Activated CD4-positive, alpha-beta memory T cell treated with anti-CD3 and anti-CD28 coated beads for 36 hours (primary cell): ENCODE results near the gene RASL11A. TPM values are rescaled to one million over a fixed set of nuclear protein-coding genes. Genes with fewer than 3 reads are reported as not detected.

ENCODE experiments used
- CTCF ChIA-PET: fragments of 350-600 bp; sonication (Branson Sonifier 250); formaldehyde crosslinking; loops from one replicate; lab custom pipeline; 2021; ENCODE audit warnings: antibody characterized with exemption, inconsistent platforms; lab: Charles Lee
- POLR2A ChIA-PET: fragments of 350-600 bp; sonication (Branson Sonifier 250); formaldehyde crosslinking; loops from one replicate; lab custom pipeline; 2021; ENCODE audit warnings: antibody characterized with exemption; lab: Charles Lee
- DNase-seq: peaks from one replicate; pipeline ENCODE4 v3.0.0-alpha.2; 2020
- H3K27ac Mint-ChIP-seq: one replicate; pipeline ENCODE4 v1.8.0; 2021; ENCODE audit warnings: mixed read lengths
- H3K27me3 Mint-ChIP-seq: one replicate; pipeline ENCODE4 v1.8.0; 2021; ENCODE audit warnings: mixed read lengths
- H3K36me3 Mint-ChIP-seq: one replicate; pipeline ENCODE4 v1.8.0; 2021; ENCODE audit warnings: mixed read lengths
- H3K4me1 Mint-ChIP-seq: one replicate; pipeline ENCODE4 v1.8.0; 2021; ENCODE audit warnings: low read depth, mixed read lengths
- H3K4me3 Mint-ChIP-seq: one replicate; pipeline ENCODE4 v1.8.0; 2021; ENCODE audit warnings: mild to moderate bottlenecking, mixed read lengths
- H3K9me3 Mint-ChIP-seq: one replicate; pipeline ENCODE4 v1.8.0; 2021; ENCODE audit warnings: mixed read lengths
- intact Hi-C: fragments of 100-400 bp; cut with micrococcal nuclease; formaldehyde crosslinking; loops from one replicate; pipeline ENCODE4 v1.15.1; 2023
- total RNA-seq, 2 experiments: library from RNA; stranded (reverse); gene quantifications; one replicate each; pipeline ENCODE4 v1.2.3, GENCODE V29; 2021

The RASL11A gene
- total RNA-seq, 2 experiments from 2014 or later: 4.8 to 6.8 TPM

GRCh38 chr13:27252467-27252866, 18.2 kb upstream of the RASL11A start:
- H3K4me3 Mint-ChIP-seq: peak overlapping the region; percentile 94
- peak overlapping the region; percentile 95 for H3K27ac Mint-ChIP-seq
- H3K27me3 Mint-ChIP-seq: no peaks in the 10 kb centered on the region
- no peak for DNase-seq
- peaks cover 55% of the 10 kb centered on the region for H3K36me3 Mint-ChIP-seq
- POLR2A ChIA-PET: interaction anchor here (0.5 to 1.9 kb wide), 5 partner anchors 10 to 194 kb away, joined by 3 to 10 read pairs (median 4); no protein-coding TSS in a partner anchor
- H3K4me1 Mint-ChIP-seq: peaks cover 51% of the 10 kb centered on the region
- H3K9me3 Mint-ChIP-seq: no peaks in the 10 kb centered on the region
- CTCF ChIA-PET: interaction anchor here (1.0 kb wide), 2 partner anchors 18 to 121 kb away, joined by 3 to 4 read pairs; partner anchors contain the start of gene RASL11A
- intact Hi-C loops: loop anchor here (5.0 kb wide), 2 partner anchors 105 to 885 kb away; partner anchors contain the start of gene PAN3

DNA sequence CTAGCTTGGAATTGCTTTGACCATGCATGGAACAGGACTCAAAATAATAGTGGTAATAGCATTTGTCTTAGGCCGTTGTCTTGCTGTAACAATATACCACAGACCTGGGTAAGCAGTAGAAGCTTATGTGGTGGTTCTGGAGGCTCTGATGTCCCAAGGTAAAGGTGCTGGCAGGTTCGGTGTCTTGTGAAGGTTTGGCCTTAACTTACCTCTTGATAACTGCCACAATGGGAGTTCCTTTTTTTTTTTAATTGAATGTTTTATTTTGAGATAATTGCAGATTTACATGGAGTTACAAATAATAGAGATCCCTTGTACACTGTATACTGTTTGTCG, 13.4 kb upstream of the RASL11A start:
- ChIA-PET CTCF (interaction anchor here (2.0 kb wide), 1 partner anchor 14 kb away, joined by 12 read pairs; the partner anchor contains the start of gene RASL11A), POLR2A (interaction anchor here (1.0 to 3.4 kb wide), 7 partner anchors 10 to 125 kb away, joined by 3 to 14 read pairs (median 5); partner anchors contain the start of gene RASL11A)
- peaks cover 79% of the 10 kb centered on the region for H3K36me3 Mint-ChIP-seq
- H3K27me3 Mint-ChIP-seq: no peaks in the 10 kb centered on the region
- H3K4me3 Mint-ChIP-seq: no peak overlapping the region
- DNase-seq: no peak
- peak overlapping the region; percentile 81 for H3K27ac Mint-ChIP-seq
- intact Hi-C loops: no loop called here
- no peaks in the 10 kb centered on the region for H3K9me3 Mint-ChIP-seq
- peaks cover 73% of the 10 kb centered on the region for H3K4me1 Mint-ChIP-seq

- H3K9me3 Mint-ChIP-seq: no peaks in the 10 kb centered on the region
- CTCF ChIA-PET: interaction anchor here (2.0 kb wide), 1 partner anchor 13 kb away, joined by 12 read pairs; the partner anchor contains the start of gene RASL11A
- H3K4me1 Mint-ChIP-seq: peaks cover 76% of the 10 kb centered on the region
- H3K27me3 Mint-ChIP-seq: no peaks in the 10 kb centered on the region
- intact Hi-C loops: no loop called here
- H3K27ac Mint-ChIP-seq: peak overlapping the region; percentile 81
- no peak for DNase-seq
- H3K36me3 Mint-ChIP-seq: peaks cover 77% of the 10 kb centered on the region
- POLR2A ChIA-PET: interaction anchor here (0.6 to 3.4 kb wide), 7 partner anchors 9 to 126 kb away, joined by 3 to 14 read pairs (median 5); partner anchors contain the start of gene RASL11A
- H3K4me3 Mint-ChIP-seq: no peak overlapping the region
Measured at GRCh38 chr13:27257648-27258253, 12.9 kb upstream of the RASL11A start.

- H3K9me3 Mint-ChIP-seq: no peaks in the 10 kb centered on the region
- CTCF ChIA-PET: interaction anchor here (0.6 to 2.0 kb wide), 3 partner anchors 12 to 274 kb away, joined by 3 to 12 read pairs (median 5); partner anchors contain the start of gene RASL11A
- POLR2A ChIA-PET: interaction anchor here (0.9 to 3.4 kb wide), 3 partner anchors 11 to 130 kb away, joined by 4 to 14 read pairs (median 12); partner anchors contain the start of gene RASL11A
- intact Hi-C loops: no loop called here
- peaks cover 68% of the 10 kb centered on the region for H3K36me3 Mint-ChIP-seq
- DNase-seq: no peak
- no peaks in the 10 kb centered on the region for H3K27me3 Mint-ChIP-seq
- H3K4me3 Mint-ChIP-seq: no peak overlapping the region
- peaks cover 68% of the 10 kb centered on the region for H3K4me1 Mint-ChIP-seq
- peak overlapping the region; percentile 81 for H3K27ac Mint-ChIP-seq
Measured at GRCh38 chr13:27258637-27259386, 11.8 kb upstream of the RASL11A start.

GRCh38 chr13:27259831-27260230, 10.8 kb upstream of the RASL11A start:
- peaks cover 64% of the 10 kb centered on the region for H3K4me1 Mint-ChIP-seq
- no peaks in the 10 kb centered on the region for H3K27me3 Mint-ChIP-seq
- no peaks in the 10 kb centered on the region for H3K9me3 Mint-ChIP-seq
- H3K4me3 Mint-ChIP-seq: no peak overlapping the region
- H3K36me3 Mint-ChIP-seq: peaks cover 58% of the 10 kb centered on the region
- ChIA-PET POLR2A (interaction anchor here (0.9 to 3.4 kb wide), 4 partner anchors 10 to 131 kb away, joined by 3 to 14 read pairs (median 4); partner anchors contain the start of gene RASL11A), CTCF (interaction anchor here (1.0 kb wide), 1 partner anchor 11 kb away, joined by 5 read pairs; the partner anchor contains the start of gene RASL11A)
- DNase-seq: no peak
- H3K27ac Mint-ChIP-seq: peak overlapping the region; percentile 81
- intact Hi-C loops: no loop called here

DNA sequence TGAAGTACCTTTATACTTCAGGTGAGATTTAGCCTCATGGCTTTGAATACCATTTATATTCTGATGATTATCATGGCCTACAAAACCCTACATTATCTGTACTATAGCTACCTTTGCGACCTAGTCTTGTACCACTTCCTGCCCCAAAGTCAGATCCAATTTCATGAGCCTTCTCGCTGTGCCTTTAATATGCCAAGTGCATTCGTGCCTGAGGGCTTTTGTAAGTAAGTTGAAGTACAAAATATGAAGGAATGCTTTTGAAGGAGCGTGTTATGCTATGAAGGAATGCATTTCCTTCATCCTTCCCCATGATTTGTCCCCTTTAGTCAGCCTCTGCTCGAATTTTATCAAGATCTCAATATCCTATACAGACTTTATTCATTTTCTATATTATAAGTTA, 9.2 kb upstream of the RASL11A start:
- peaks cover 48% of the 10 kb centered on the region for H3K36me3 Mint-ChIP-seq
- no peak for DNase-seq
- ChIA-PET POLR2A (no interaction called here), CTCF (interaction anchor here (1.9 kb wide), 1 partner anchor 9 kb away, joined by 5 read pairs; the partner anchor contains the start of gene RASL11A)
- peak overlapping the region; percentile 30 for H3K27ac Mint-ChIP-seq
- H3K4me1 Mint-ChIP-seq: peaks cover 54% of the 10 kb centered on the region
- H3K27me3 Mint-ChIP-seq: no peaks in the 10 kb centered on the region
- no peaks in the 10 kb centered on the region for H3K9me3 Mint-ChIP-seq
- intact Hi-C loops: no loop called here
- no peak overlapping the region for H3K4me3 Mint-ChIP-seq

DNA sequence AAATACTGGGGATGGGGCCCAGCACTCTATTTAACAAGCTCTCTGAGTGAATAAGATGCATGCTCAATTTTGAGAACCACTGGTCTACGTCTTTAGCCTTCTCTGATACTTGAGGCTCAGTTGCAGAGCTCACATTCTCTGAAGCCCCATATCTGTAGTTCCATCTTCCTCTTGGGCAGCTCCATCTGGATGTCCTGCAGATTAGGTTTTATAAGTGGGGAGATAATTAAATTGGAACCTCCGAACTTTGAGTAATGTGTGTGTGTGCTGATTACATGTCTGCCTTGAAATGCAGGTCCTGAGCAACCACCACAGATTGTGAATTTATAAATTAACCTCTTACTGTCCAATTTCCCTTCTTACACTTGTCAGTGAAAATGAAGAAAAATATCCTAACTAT, 7.2 kb upstream of the RASL11A start:
- POLR2A ChIA-PET: interaction anchor here (1.2 kb wide), 1 partner anchor 12 kb away, joined by 5 read pairs; no protein-coding TSS in a partner anchor

DNA sequence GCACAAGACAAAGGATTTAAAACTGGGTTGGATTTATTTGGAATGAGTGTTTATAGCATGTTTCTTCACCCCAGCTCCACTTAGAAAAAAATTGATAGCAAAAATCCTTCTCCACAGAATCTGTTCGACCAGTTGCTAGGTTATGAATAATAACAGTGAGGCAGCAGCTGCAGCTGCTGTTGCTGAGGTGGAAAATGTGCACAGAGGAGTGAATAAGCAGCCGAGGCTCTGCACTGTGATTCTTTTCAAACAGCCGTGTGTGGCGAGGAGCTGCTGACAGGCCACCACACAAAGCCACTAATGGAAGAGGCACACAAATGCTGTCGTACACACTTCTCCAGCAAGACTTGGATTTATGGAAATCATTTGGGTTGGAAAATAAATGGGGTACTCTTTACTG, 6.4 kb upstream of the RASL11A start:
- H3K4me3 Mint-ChIP-seq: no peak overlapping the region
- ChIA-PET POLR2A (interaction anchor here (1.2 kb wide), 1 partner anchor 13 kb away, joined by 5 read pairs; no protein-coding TSS in a partner anchor), CTCF (interaction anchor here (0.6 to 0.9 kb wide), 2 partner anchors 20 to 54 kb away, joined by 3 read pairs; no protein-coding TSS in a partner anchor)
- H3K27ac Mint-ChIP-seq: peak overlapping the region; percentile 19
- H3K9me3 Mint-ChIP-seq: no peaks in the 10 kb centered on the region
- H3K4me1 Mint-ChIP-seq: peaks cover 34% of the 10 kb centered on the region
- DNase-seq: no peak
- peaks cover 20% of the 10 kb centered on the region for H3K36me3 Mint-ChIP-seq
- no peaks in the 10 kb centered on the region for H3K27me3 Mint-ChIP-seq
- intact Hi-C loops: no loop called here

More for the DNA sequence above, 7.2 kb upstream of the RASL11A start:
- no peaks in the 10 kb centered on the region for H3K9me3 Mint-ChIP-seq
- H3K36me3 Mint-ChIP-seq: peaks cover 28% of the 10 kb centered on the region
- CTCF ChIA-PET: interaction anchor here (0.9 kb wide), 1 partner anchor 21 kb away, joined by 3 read pairs; no protein-coding TSS in a partner anchor
- intact Hi-C loops: no loop called here
- H3K27ac Mint-ChIP-seq: no peak overlapping the region
- DNase-seq: no peak
- H3K4me3 Mint-ChIP-seq: no peak overlapping the region
- peaks cover 42% of the 10 kb centered on the region for H3K4me1 Mint-ChIP-seq
- no peaks in the 10 kb centered on the region for H3K27me3 Mint-ChIP-seq

- ChIA-PET CTCF (interaction anchor here (0.6 kb wide), 1 partner anchor 54 kb away, joined by 3 read pairs; no protein-coding TSS in a partner anchor), POLR2A (interaction anchor here (1.2 kb wide), 1 partner anchor 14 kb away, joined by 5 read pairs; no protein-coding TSS in a partner anchor)
Measured at GRCh38 chr13:27264648-27265047, 6.0 kb upstream of the RASL11A start.

GRCh38 chr13:27266917-27267316, 3.7 kb upstream of the RASL11A start:
- ChIA-PET POLR2A (interaction anchor here (1.8 kb wide), 1 partner anchor 10 kb away, joined by 5 read pairs; no protein-coding TSS in a partner anchor), CTCF (interaction anchor here (0.8 kb wide), 1 partner anchor 560 kb away, joined by 4 read pairs; no protein-coding TSS in a partner anchor)
- no peak overlapping the region for H3K27ac Mint-ChIP-seq

More at GRCh38 chr13:27264648-27265047, 6.0 kb upstream of the RASL11A start:
- peaks cover 17% of the 10 kb centered on the region for H3K36me3 Mint-ChIP-seq
- peaks cover 30% of the 10 kb centered on the region for H3K4me1 Mint-ChIP-seq
- no peak overlapping the region for H3K4me3 Mint-ChIP-seq
- H3K9me3 Mint-ChIP-seq: no peaks in the 10 kb centered on the region
- no peaks in the 10 kb centered on the region for H3K27me3 Mint-ChIP-seq
- intact Hi-C loops: no loop called here
- DNase-seq: no peak
- H3K27ac Mint-ChIP-seq: peak overlapping the region; percentile 19

GRCh38 chr13:27267596-27267995, 3.0 kb upstream of the RASL11A start:
- H3K9me3 Mint-ChIP-seq: no peaks in the 10 kb centered on the region
- H3K27me3 Mint-ChIP-seq: peaks cover 5% of the 10 kb centered on the region
- no peak overlapping the region for H3K27ac Mint-ChIP-seq
- peaks cover 19% of the 10 kb centered on the region for H3K4me1 Mint-ChIP-seq
- no peak for DNase-seq
- intact Hi-C loops: no loop called here
- H3K4me3 Mint-ChIP-seq: no peak overlapping the region
- POLR2A ChIA-PET: interaction anchor here (0.8 to 1.8 kb wide), 2 partner anchors 10 to 17 kb away, joined by 3 to 5 read pairs; no protein-coding TSS in a partner anchor
- CTCF ChIA-PET: interaction anchor here (0.8 kb wide), 1 partner anchor 559 kb away, joined by 4 read pairs; no protein-coding TSS in a partner anchor
- peaks cover 3% of the 10 kb centered on the region for H3K36me3 Mint-ChIP-seq

More at GRCh38 chr13:27266917-27267316, 3.7 kb upstream of the RASL11A start:
- DNase-seq: no peak
- H3K27me3 Mint-ChIP-seq: peaks cover 3% of the 10 kb centered on the region
- H3K36me3 Mint-ChIP-seq: peaks cover 5% of the 10 kb centered on the region
- peaks cover 21% of the 10 kb centered on the region for H3K4me1 Mint-ChIP-seq
- intact Hi-C loops: no loop called here
- H3K4me3 Mint-ChIP-seq: no peak overlapping the region
- H3K9me3 Mint-ChIP-seq: no peaks in the 10 kb centered on the region
